Activated CD8-positive, alpha-beta memory T cell treated with anti-CD3 and anti-CD28 coated beads for 36 hours (primary cell): Measurements from ENCODE around the gene SURF4. TPM values are rescaled to one million over a fixed set of nuclear protein-coding genes. Genes with fewer than 3 reads are reported as not detected.
"Not testable (repeated sequence)": the region's sequence is repeated elsewhere in the genome, so short reads cannot be mapped to it uniquely, and the experiment has no call there.

ENCODE experiments used
- CTCF ChIA-PET: fragments of 350-600 bp; sonication (Branson Sonifier 250); formaldehyde crosslinking; loops from one replicate; lab custom pipeline; 2021; ENCODE audit warnings: antibody characterized with exemption; lab: Charles Lee
- POLR2A ChIA-PET: fragments of 350-600 bp; sonication (Branson Sonifier 250); formaldehyde crosslinking; loops from one replicate; lab custom pipeline; 2021; ENCODE audit warnings: antibody characterized with exemption; lab: Charles Lee
- total RNA-seq, 2 experiments: library from RNA; stranded (reverse); gene quantifications; one replicate each; pipeline ENCODE4 v1.2.3, GENCODE V29; 2021

The SURF4 gene
- total RNA-seq, 2 experiments from 2014 or later: 260 to 276 TPM

DNA sequence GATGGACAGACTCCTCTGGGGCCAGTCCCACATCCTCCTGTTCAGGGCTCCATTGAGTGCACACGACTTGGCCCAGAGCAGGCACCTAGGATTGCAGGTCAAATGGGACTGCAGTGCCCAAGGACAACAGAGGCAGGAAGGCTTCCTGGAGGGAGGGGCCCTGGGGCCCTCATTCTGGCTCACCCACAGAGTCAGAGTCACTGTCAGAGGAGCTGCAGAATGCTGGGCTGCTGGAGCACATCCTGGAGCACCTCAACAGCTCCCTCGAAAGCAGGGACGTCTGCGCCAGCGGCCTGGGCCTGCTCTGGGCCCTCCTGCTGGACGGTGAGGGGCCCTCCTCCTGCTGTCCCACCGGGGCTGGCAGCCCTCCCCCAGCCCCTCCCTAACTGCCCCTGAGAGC lies 26.8 kb upstream of the SURF4 start:
- CTCF ChIA-PET: interaction anchor here (1.5 to 1.6 kb wide), 2 partner anchors 44 to 591 kb away, joined by 4 read pairs; no protein-coding TSS in a partner anchor
- POLR2A ChIA-PET: interaction anchor here (0.7 kb wide), 1 partner anchor 25 kb away, joined by 4 read pairs; no protein-coding TSS in a partner anchor

GRCh38 chr9:133401588-133401987 lies 25.7 kb upstream of the SURF4 start:
- POLR2A ChIA-PET: no interaction called here
- CTCF ChIA-PET: no interaction called here

DNA sequence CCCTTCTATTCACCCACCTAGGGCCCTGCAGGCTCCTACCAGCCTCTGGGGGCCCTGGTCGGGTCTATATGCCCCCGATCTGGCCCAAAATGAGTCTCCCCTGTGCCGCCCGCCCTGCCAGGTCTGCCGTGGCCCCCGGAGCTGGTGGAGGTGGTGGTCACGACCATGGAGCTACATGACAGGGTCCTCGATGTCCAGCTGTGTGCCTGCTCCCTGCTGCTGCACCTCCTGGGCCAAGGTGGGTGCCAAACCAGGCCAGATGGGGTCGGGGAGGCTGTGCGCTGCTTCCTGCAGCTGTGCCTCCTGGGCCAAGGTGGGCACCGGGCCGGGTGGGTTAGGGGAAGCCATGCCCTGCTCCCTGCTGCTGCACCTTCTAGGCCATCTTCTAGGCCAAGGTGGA lies 24.4 kb upstream of the SURF4 start:
- POLR2A ChIA-PET: interaction anchor here (1.6 kb wide), 1 partner anchor 24 kb away, joined by 5 read pairs; the partner anchor contains the start of gene STKLD1
- CTCF ChIA-PET: interaction anchor here (1.3 kb wide), 1 partner anchor 30 kb away, joined by 3 read pairs; no protein-coding TSS in a partner anchor

DNA sequence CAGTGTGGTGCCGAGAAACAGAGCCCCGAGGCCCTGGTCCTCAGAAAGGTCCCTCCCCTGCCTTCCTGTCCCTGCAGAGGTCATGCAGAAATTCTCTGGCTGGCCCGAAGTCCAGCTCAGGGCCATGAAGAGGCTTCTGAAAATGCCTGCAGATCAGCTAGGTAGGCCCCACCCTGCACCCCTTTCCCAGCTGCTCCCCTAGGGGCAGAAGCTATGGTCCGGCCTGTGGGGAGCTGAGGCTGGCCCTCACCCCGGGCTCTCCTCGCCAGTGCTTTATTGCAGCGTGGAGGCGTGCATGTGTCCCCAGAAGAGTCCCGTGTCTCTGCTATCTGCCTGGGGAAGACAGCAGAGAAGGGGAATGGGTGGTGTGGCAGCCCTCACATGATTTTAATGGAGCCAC lies 22.0 kb upstream of the SURF4 start:
- ChIA-PET CTCF (no interaction called here), POLR2A (no interaction called here)

DNA sequence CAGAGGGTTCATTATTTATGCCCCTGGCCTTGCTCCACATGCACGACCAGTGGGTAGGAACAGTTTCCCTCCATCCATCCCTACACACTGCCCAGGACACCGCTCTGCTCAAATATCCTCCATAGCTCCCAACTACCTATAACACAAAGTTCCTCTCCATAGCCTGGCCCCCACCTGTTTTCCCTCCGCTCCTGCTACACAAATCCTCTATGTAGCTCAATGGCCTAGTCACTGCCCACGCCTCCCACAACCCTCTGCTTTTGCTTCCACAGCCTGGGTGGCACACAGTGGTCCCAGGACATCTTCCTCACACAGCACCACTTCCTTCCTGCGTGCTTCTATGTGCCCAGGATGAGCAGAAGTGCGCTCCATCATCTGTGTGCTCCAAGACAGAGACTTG lies 21.5 kb upstream of the SURF4 start:
- POLR2A ChIA-PET: no interaction called here
- CTCF ChIA-PET: interaction anchor here (1.1 kb wide), 1 partner anchor 9 kb away, joined by 3 read pairs; no protein-coding TSS in a partner anchor

DNA sequence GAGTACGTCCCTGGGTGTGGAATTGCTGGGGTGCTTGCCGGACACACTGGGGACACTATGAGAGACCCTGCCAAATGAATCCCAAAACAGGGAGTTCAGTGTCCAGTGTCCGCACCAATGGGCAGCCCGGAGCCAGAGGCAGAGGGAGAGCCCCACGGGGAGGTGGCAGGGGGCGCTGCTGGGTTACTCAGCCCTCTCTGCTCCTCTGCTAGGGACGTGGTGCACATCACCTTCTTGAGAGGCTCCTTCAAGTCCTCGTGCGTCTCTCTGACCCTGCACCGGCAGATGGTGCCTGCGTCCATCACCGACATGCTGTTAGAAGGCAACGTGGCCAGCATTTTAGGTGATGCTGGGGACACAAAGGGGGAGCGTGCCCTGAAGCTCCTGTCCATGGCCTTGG lies 21.1 kb upstream of the SURF4 start:
- CTCF ChIA-PET: interaction anchor here (0.5 to 1.1 kb wide), 2 partner anchors 9 to 104 kb away, joined by 3 to 5 read pairs; no protein-coding TSS in a partner anchor
- POLR2A ChIA-PET: no interaction called here

DNA sequence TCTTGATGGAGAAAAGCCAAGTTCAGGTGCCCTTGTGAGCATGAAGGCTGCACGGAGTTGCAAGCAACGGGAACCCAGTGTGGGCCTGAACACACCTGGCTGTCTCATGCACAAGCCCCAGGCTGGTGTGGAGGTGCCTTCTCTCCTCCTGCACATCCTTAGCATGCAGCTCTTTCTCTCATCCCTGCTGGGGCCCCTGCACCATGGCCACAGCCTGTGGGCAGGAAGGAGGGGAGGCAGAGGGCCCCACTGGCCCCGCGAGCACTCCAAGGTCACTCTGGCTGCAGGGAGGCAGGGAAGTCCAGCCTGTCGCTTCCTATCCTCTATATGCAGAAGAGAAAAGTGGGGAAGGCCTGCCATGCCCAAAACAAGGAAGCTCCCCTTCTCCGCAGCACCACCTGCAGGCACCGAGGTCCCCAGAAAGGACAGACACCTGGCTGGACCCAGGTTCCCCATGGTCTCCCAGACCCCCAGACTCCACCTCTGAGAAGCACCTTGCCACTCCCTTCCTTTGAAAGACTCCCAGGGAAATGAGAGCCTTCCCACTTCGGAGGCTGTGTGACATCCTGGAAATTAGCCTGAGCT lies 18.9 kb upstream of the SURF4 start:
- CTCF ChIA-PET: no interaction called here

GRCh38 chr9:133393399-133393798 lies 17.5 kb upstream of the SURF4 start:
- ChIA-PET POLR2A (no interaction called here), CTCF (no interaction called here)

More for the DNA sequence above, 18.9 kb upstream of the SURF4 start:
- POLR2A ChIA-PET: no interaction called here

DNA sequence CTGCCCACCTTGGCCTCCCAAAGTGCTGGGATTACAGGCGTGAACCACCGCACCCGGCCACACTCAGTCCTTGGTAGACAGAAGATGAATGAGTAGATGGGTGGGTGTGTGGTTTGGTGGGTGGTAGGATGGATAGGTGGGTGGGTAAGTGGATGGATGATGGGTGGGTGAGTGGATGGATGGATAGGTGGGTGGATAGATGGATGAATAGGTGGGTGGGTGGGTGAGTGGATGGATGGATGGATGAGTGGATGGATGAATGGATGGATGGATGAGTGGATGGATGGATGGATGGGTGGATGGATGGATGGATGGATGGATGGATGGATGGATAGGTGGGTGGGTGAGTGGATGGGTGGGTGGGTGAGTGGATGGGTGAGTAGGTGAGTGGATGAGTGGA lies 16.4 kb upstream of the SURF4 start:
- POLR2A ChIA-PET, CTCF ChIA-PET: not testable (repeated sequence)

DNA sequence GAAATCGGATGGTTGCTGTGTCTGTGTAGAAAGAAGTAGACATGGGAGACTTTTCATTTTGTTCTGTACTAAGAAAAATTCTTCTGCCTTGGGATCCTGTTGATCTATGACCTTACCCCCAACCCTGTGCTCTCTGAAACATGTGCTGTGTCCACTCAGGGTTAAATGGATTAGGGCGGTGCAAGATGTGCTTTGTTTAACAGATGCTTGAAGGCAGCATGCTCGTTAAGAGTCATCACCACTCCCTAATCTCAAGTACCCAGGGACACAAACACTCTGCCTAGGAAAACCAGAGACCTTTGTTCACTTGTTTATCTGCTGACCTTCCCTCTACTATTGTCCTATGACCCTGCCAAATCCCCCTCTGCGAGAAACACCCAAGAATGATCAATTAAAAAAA lies 15.6 kb upstream of the SURF4 start:
- CTCF ChIA-PET, POLR2A ChIA-PET: not testable (repeated sequence)

DNA sequence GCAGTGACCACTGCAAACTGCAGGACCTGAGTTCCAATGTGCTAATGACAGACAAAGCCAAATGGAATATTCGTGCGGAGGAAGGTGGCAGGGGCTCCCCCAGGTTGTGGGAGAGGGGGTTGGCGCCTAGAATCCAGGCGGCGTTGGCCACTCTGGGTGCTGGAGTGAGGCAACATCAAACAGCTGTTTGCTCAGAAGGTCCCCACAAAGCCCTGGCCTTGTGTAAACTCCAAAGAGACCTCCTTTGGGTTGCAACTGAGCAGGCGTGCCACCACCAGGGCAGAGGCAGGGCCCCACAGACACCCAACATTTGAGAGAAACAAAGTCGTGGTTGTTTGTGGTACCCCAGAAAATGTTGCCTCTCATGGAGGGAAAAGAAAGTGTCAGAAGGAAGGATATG lies 14.9 kb upstream of the SURF4 start:
- CTCF ChIA-PET: no interaction called here
- POLR2A ChIA-PET: no interaction called here

- POLR2A ChIA-PET: no interaction called here
- CTCF ChIA-PET: no interaction called here
These were observed 13.7 kb upstream of the SURF4 start for GRCh38 chr9:133389562-133389961.

DNA sequence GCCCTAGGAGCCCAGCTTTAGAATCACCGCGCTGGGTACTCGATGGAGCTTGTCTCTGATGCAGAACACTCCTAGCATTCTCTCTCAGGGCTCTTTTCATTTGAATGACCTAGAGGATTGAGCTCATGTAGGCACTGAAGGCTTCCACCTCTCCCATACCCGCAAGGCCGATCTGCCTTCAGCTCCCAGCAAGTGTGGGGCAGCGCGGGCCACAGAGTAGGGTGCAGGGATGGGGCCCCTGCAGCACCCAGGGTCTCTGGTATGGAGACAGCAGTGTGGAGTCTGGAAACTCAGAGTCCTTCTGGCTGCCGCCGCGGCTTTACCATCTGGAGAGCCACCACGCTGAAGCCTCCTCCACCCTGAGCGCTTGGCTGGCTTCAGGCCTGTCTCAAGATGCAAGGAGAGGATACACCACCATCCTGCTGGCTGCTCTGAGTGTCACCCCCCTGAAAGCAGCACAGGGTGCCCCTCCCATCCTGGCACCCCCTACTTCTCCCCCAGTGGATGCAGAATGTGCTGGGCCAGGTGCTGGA lies 13.2 kb upstream of the SURF4 start:
- ChIA-PET CTCF (no interaction called here), POLR2A (no interaction called here)

- ChIA-PET POLR2A (no interaction called here), CTCF (no interaction called here)
These were observed 11.8 kb upstream of the SURF4 start for GRCh38 chr9:133387680-133388079.

GRCh38 chr9:133386338-133386737 lies 10.5 kb upstream of the SURF4 start:
- CTCF ChIA-PET: no interaction called here
- POLR2A ChIA-PET: no interaction called here

DNA sequence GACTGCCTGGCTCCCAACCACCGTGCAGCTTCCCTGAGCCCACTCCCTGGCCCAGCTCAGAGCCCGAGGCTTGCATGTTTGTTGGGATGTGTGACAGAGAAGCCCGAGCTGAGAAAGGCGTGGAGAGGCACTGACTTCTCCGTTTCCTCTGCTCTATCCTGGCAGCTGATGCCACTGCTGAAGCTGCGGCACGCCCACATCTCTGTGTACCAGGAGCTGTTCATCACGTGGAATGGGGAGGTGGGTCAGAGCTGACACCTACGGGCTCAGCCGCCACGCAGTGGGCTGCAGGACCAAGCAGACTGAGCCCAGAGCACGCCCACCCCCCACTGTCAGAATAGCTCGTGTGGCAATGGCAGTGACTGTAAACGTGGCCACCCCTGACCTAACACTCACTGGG lies 9.6 kb upstream of the SURF4 start:
- CTCF ChIA-PET: no interaction called here
- POLR2A ChIA-PET: interaction anchor here (0.6 kb wide), 1 partner anchor 34 kb away, joined by 3 read pairs; no protein-coding TSS in a partner anchor

GRCh38 chr9:133384736-133385321 lies 9.0 kb upstream of the SURF4 start:
- ChIA-PET POLR2A (no interaction called here), CTCF (no interaction called here)

DNA sequence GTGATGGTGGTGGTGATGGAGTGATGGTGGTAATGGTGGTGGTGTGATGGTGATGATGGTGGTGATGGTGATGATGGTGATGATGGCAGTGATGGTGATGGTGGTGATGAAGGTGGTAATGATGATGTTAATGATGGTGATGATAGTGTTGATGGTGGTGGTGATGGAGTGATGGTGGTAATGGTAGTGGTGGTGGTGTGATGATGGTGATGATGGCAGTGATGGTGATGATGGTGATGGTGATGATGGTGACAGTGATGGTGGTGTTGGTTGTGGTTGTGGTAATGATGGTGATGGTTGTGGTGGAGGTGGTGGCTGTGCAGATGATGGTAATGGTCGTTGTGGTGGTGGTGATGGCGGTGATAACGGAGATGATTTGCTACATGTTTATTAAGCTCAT lies 7.6 kb upstream of the SURF4 start:
- ChIA-PET POLR2A (no interaction called here), CTCF (no interaction called here)

DNA sequence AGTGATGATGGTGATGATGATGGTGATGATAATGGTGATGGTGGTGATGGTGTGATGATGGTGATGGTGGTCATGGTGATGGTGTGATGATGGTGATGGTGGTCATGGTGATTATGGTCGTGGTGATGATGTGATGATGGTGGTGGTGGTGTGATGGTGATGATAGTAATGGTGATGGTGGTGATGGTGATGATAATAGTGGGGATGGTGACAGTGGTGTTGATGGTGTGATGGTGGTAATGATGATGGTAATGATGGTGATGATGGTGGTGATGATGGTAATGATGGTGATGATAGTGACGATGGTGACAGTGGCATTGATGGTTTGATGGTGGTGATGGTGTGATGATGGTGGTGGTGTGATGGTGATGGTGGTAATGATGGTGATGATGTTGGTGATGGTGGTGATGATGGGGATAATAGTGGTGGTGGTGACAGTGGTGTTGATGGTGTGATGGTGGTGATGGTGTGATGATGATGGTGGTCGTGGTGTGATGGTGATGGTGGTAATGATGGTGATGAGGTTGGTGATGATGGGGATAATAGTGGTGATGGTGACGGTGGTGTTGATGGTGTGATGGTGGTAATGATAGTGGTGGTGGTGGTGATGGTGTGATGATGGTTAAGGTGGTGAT lies 6.8 kb upstream of the SURF4 start:
- ChIA-PET POLR2A (no interaction called here), CTCF (no interaction called here)

- POLR2A ChIA-PET: interaction anchor here (0.6 to 0.7 kb wide), 2 partner anchors 652 to 929 kb away, joined by 5 to 7 read pairs; no protein-coding TSS in a partner anchor
- CTCF ChIA-PET: no interaction called here
These were observed 4.9 kb upstream of the SURF4 start for GRCh38 chr9:133380734-133381133.
